Measurements from ENCODE around the gene SAMD10. TPM values are rescaled to one million over a fixed set of nuclear protein-coding genes. Genes with fewer than 3 reads are reported as not detected.
"Not testable (repeated sequence)": the region's sequence is repeated elsewhere in the genome, so short reads cannot be mapped to it uniquely, and the experiment has no call there.

Gene SAMD10
- polyA plus RNA-seq (ENCODE audit: insufficient read depth in 1 of 5, insufficient read length in 5 of 5, low replicate concordance in 1 of 5), result 10 to 100 TPM in 1 of 5 donors, 1 to 10 TPM in 4; 5.9 to 11.0 (median 8.7) TPM
- long read RNA-seq, donor 1, partial matches to known transcripts, result 220 of 248 reads
- long read RNA-seq, donor 1, other reads (novel, unspliced or antisense), result 27 of 248 reads
- long read RNA-seq, donor 2, partial matches to known transcripts, result 40 of 69 reads
- long read RNA-seq, donor 2, other reads (novel, unspliced or antisense), result 29 of 69 reads
- long read RNA-seq, donor 3, partial matches to known transcripts, result 0 of 4 reads
- long read RNA-seq, donor 3, other reads (novel, unspliced or antisense), result 0 of 4 reads
- long read RNA-seq, donor 4, partial matches to known transcripts, result 0 of 2 reads
- long read RNA-seq, donor 4, other reads (novel, unspliced or antisense), result 0 of 2 reads
- long read RNA-seq, donor 5, partial matches to known transcripts, result 0 of 2 reads
- long read RNA-seq, donor 5, other reads (novel, unspliced or antisense), result 0 of 2 reads
- long read RNA-seq, donor 6, partial matches to known transcripts, result 0 of 4 reads
- long read RNA-seq, donor 6, other reads (novel, unspliced or antisense), result 0 of 4 reads
- long read RNA-seq, donor 7, partial matches to known transcripts, result 267 of 322 reads
- long read RNA-seq, donor 7, other reads (novel, unspliced or antisense), result 52 of 322 reads
- long read RNA-seq, donor 8, partial matches to known transcripts, result 0 of 3 reads
- long read RNA-seq, donor 8, other reads (novel, unspliced or antisense), result 0 of 3 reads

GRCh38 chr20:63979557-63980316 lies at the start of gene SAMD10:
TSS of gene SAMD10 (minus strand) at chr20:63979642. CDS start at chr20:63979467, 175 bp downstream.
- DNase-seq, result peak in 1 of 2 donors; percentile 62

- no peak for DNase-seq
These were observed 48.7 kb upstream of the SAMD10 start for GRCh38 chr20:64027981-64028685.

- DNase-seq, result no peak
These were observed 46.5 kb upstream of the SAMD10 start for GRCh38 chr20:64025826-64026412.

- DNase-seq, result no peak
These were observed 45.8 kb upstream of the SAMD10 start for GRCh38 chr20:64025101-64025825.

GRCh38 chr20:64024141-64024990 lies 44.9 kb upstream of the SAMD10 start:
- DNase-seq, result no peak

GRCh38 chr20:64023361-64024140 lies 44.1 kb upstream of the SAMD10 start:
- no peak for DNase-seq

- DNase-seq, result no peak
These were observed 43.4 kb upstream of the SAMD10 start for GRCh38 chr20:64022671-64023360.

- DNase-seq, result no peak
These were observed 41.9 kb upstream of the SAMD10 start for GRCh38 chr20:64021124-64021975.

GRCh38 chr20:64015635-64016034 lies 36.2 kb upstream of the SAMD10 start:
- no peak for DNase-seq

GRCh38 chr20:64012385-64013154 lies 33.1 kb upstream of the SAMD10 start:
- not testable (repeated sequence) for DNase-seq

GRCh38 chr20:64011366-64011779 lies 31.9 kb upstream of the SAMD10 start:
- no peak for DNase-seq

GRCh38 chr20:64010711-64011237 lies 31.3 kb upstream of the SAMD10 start:
- no peak for DNase-seq

GRCh38 chr20:64009811-64010387 lies 30.5 kb upstream of the SAMD10 start:
- no peak for DNase-seq

- no peak for DNase-seq
These were observed 27.5 kb upstream of the SAMD10 start for GRCh38 chr20:64006902-64007301.

GRCh38 chr20:64006490-64006889 lies 27.0 kb upstream of the SAMD10 start:
- DNase-seq, result no peak

All from right lung (tissue), 10 donors.